T-helper 1 cell treated with Interleukin-12 subunit alpha and Interleukin-12 subunit beta and Interleukin-4 antibody, amounts not matched to agents 30 ng/mL and 1 ng/mL, for 36 hours (primary cell): Measurements from ENCODE around the gene CCL22. TPM values are rescaled to one million over a fixed set of nuclear protein-coding genes. Genes with fewer than 3 reads are reported as not detected.
"Not testable (repeated sequence)": the region's sequence is repeated elsewhere in the genome, so short reads cannot be mapped to it uniquely, and the experiment has no call there.

Experiments used
- intact Hi-C: fragments of 100-400 bp; cut with micrococcal nuclease; formaldehyde crosslinking; loops from one replicate; pipeline ENCODE4 v1.15.1; 2024
- total RNA-seq: library from RNA; stranded (reverse); gene quantifications from 2 replicates; pipeline ENCODE4 v1.2.3, GENCODE V29; 2022

The CCL22 gene
- total RNA-seq, 1 donor from 2014 or later: 0.71 TPM

DNA sequence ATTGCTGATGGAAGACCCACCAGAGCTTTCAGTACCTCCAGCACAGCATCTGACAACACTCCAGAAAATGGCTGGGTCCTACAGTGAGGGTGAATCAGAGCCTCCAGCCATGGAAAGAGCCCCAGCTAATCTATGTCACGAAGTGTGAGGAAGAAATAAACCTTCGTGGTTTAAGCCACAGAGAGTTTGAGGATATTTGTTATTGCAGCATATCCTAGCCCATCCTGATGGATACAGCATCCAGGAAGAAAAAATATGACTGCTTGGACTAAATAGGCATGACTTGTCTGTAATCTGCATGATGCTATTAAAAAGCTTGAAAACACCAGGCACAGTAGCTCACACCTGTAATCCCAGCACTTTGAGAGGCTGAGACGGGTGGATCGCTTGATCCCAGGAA is 32.7 kb downstream of the CCL22 start:
- intact Hi-C loops: no loop called here

DNA sequence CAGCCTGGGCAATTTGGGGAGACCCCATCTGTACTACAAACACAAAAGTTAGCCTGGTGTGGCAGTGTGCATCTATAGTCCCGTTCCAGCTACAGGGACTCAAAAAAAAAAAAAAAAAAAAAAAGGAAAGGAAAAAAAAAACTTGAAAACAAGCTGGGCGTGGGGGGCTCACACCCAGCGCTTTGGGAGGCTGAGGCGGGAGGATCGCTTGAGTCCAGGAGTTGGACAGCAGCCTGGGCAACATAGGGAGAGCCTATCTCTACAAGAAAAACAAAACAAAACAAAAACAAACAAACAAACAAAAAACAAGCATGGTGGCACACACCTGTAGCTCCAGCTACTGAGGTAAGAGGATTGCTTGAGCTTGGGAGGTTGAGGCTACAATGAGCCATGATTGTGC is 33.1 kb downstream of the CCL22 start:
- intact Hi-C loops: no loop called here

DNA sequence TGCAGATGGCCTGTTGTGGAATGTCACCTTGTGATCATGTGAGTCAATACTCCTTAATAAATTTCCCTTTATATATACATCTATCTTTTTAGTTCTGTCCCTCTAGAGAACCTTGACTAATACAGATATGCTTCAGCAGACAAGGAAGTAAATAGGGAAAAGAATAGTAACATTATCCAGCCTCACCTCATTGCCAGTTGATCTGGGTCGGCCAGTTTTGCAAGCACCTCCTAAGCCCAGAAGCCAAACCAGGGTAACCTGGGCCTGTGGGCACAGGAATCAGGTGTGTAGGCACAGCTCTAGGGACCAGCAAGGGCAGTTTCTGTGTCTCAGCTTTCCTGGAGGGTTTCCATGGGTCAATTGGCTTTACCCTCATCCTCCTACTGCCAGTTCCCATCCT is 34.1 kb downstream of the CCL22 start:
- intact Hi-C loops: no loop called here

DNA sequence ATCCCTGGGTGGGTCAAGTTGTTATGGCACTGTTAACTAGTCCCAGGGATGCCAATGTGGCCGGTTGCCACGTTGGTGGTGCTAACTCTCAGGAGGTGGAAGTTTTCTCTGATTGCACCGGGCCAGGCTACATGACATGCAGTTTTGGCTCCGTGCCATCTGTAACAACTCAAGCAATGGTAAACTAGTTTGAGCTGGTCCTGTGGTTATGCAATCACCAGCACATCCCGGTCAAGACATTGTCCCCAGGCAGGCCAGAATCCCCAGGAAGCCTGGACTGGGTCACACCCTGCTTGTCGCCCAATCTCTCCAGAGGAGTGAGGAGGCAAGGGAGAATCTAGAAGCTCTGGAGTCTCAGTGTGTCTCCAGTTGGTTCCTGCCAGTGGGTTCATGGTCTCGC is 35.9 kb downstream of the CCL22 start:
- intact Hi-C loops: no loop called here

DNA sequence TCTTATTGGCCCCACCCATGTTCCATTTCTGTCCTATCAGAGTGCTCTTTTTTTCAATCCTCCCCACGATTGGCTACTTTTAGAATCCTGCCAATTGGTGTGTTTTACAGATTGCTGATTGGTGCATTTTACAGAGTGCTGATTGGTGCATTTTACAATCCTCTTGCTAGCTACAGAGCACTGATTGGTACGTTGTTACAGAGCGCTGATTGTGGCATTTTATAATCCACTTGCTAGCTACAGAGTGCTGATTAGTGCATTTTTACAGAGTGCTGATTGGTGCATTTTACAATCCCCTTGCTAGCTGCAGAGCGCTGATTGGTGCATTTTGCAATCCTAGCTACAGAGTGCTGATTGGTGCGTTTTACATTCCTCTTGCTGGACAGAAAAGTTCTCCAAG is 36.4 kb downstream of the CCL22 start:
- intact Hi-C loops: no loop called here

DNA sequence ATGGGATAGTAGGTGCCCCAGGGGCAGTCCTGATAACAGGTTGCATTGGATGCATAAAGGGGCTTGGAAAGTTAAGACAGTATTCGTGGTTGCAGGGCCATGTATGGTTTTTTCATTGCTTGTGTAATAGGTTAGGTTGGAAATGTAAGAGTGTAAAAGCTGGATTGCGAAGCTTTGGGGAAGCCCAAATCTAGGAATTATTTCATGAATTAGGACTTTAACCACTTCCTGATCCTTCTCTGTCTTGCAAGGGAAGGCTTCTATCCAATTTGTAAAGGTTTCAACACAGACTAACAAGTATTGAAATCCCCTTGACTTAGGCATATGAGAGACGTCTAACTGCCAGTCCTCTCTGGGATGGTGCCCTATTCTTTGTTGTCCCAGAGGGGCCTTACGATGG is 38.2 kb downstream of the CCL22 start:
- intact Hi-C loops: no loop called here

DNA sequence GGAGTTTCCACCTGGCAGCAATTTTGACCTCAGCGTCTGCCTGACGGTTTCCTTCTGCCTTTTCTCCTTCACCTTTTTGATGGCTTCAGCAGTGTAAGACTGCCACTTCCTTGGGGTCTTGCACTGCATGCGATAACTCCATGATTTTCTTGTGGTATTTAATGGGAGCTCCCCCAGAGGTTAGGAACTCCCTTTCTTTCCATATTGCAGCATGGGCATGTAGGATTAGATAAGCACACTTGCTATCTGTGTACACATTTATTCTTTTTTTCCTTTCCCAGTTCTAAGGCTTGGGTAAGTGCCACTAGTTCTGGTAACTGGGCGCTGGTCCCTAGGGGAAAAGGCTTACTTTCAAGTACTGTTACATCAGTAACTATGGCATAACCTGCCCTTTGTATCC is 38.9 kb downstream of the CCL22 start:
- intact Hi-C loops: not testable (repeated sequence)

DNA sequence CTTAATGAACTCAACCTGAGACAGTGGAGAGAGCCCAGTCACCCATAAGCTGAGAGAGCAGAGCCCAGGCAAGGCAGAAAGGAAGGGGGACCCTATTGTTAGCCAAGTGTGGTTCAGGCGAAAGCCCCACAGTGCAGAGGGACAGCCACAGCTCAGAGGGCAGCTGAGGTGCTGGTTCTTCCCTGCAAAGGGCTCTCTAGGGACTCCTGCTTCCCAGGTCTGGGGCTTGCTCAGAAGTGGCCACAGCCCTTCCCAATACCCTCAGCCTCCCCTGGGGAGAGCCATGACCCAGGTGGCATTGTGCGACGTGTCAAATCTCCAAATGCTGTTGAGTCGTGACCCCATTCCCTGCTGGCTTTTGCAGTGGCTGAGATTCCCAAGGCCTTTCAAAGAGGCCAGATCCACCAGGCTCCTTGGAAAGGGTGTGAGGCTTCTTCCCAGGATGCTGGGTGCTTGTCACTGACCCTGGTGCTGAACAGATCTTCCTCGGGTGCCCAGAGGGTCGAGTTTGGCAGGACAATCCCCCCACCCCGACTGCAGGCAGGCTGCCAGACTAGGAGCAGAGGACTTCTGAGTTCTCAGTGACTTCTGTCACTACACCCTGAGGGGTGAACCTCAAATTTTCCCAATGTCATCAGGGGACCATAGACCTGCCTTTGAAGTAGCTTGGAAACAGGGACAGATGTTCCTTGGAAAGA is 43.5 kb downstream of the CCL22 start:
- intact Hi-C loops: no loop called here

DNA sequence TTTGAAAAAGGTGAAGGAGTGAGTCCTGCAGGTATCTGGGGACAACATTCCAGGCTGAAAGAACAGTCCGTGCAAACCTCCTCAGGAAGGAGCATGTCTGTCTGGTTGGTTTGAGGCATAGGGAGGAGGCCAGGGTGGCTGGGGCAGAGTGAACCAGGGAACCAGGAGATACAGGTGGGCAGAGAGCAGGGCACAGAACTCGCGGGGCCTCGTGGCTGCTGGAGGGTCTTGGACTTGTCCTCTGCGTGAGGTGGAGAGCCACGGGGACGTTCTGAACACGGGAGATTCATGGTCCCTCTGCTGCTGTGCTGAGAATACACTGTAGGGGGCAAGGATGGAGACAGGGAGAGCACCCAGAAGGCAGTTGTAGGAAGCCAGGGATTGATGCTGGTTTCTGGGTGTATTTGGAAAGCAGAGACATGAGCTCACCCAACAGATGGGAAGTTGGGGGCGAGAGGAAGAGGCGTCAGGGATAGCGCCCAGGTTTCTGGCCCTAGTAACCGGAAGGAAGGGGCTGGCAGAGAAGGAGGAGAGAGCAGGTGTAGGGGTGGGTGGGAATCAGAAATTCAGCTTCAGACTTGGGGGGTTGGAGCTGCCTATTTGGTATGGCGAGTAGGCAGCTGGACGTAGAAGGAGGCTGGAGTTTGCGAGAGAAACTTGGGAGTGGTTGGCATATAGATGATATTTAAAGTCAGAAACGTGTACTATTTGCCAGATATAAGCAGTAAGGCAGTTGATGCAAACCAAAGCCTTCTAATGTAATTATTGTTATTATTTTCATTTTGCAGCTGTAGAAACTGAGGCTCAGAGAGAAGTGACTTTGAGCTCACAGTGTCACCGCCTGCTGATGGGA is 45.6 kb downstream of the CCL22 start, which contains the start of gene CCL17:
CCL17 (plus strand) TSS at position 803 of the 853 bp plus-strand sequence. CDS start 9,166 bp downstream, outside the sequence.
- intact Hi-C loops: no loop called here

DNA sequence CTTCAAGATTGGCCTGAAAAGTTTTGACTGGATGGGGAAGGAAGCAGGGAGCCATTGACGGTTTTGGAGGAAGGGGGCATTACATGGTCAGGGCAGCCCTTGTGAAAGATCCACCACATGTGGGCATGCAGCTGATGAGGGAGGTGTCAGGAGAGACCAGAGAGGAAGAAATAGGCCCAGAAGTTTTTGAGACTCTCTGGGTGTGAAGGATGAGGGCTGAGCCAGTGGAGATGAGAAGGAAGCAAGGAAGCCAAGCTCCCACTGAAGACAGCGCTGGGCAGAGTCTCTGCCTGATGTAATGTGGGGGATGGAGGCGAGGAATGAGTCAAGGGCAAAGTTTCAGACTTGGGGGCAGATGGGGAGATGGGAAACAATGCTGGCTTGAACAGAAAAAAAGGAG is 46.5 kb downstream of the CCL22 start:
- intact Hi-C loops: no loop called here

DNA sequence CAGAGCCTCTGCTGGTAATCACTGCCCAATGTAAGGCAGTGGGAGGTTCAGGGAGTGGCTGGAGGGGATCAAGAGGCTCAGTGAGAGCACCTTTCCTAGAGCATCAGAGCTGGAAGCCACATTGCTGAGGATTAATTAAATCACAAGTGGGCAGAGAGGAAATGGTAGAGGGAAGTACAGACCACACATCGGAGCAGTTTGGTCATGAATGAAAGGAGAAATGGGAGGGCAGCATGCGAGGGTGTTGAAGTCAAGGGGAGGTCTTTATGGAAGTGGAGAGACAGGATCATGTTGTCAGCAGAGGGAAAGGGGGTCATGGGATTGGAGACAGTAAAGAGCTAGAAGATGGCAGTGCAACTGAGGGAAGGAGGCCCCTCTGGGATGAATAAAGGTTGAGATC is 48.3 kb downstream of the CCL22 start:
- intact Hi-C loops: no loop called here

DNA sequence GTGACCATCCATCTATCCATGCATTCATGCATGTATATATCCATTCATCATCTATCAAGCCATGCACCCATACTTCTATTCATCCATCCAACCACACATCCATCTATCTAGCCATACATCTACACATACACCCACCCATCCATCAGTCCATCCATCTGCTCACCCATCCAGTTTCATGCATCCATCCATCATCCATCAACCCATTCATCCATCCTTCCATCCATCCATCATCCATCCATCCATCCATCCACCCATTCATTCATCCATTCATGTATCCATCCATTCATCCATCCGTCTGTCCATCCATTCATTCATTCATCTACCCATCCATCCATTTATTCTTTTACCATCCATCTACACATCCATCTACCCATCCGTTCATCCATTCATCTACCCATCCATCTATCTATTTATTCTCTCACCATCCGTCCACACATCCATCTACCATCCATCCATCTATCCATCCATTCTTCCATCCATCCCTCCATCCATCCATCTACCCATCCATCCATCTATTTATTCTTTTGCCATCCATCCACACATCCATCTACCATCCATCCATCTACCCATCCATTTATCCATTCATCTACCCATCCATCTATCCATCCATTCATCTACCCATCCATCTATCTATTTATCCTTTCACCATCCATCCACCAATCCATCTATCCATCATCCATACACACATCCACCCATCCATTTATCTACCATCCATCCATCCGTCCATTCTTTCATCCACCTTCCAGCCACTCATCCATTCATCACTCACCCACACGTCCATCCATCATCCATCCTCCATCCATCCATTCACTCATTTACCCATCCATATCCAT is 49.2 kb downstream of the CCL22 start:
- intact Hi-C loops: no loop called here

DNA sequence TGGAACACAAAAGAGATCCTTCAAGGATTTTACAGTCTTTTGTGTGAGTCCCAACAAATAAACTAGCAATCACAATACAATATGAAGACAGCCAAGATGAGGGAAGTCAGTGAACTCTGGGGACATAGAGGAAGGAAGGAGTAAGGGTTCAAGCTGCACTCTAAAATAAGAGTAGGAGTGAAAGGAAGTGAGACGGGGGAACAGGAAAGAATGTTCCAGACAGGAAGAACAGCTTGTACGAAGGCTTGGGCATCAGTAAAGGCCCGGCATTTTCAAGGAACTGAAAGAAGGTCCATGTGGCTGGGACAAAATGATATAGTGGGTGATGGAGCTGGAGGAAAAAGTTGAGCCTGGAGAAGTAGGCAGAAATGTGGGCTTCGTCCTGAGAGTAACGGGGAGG is 50.5 kb downstream of the CCL22 start:
- intact Hi-C loops: no loop called here

DNA sequence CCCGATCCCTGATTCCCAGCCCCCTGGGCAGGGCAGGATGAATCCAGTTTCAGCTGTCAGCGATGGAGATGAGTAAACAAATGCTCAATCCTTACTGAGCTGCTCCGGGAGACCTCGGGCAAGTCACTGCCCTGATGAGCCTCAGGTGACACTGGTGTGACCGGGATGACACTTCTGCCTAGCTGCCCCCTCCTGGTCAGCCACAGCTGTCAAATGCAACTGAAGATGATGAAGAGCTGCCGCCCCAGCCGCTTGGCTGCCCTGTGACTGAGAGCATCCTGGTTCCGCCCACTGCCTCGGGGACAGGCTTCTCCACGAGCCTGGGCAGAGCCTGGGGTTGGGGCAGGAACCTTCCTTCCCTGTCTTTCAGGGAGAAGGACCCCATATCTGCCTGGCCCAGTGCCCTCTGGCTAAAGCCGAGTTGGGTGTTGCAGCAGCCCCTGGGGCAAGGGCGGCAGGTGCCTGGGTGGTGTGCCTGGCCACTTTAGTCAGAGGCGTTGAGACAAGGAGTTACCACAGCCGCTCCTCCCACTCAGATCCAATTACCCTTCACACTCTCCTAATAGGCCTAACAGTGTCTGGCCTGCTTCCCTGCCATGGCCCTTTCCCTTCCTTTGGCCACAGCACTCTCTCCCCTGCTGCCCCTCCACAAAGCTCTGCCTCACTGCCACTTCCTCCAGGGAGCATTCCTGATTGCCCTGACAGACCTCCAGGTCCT is 51.4 kb downstream of the CCL22 start:
- intact Hi-C loops: no loop called here

DNA sequence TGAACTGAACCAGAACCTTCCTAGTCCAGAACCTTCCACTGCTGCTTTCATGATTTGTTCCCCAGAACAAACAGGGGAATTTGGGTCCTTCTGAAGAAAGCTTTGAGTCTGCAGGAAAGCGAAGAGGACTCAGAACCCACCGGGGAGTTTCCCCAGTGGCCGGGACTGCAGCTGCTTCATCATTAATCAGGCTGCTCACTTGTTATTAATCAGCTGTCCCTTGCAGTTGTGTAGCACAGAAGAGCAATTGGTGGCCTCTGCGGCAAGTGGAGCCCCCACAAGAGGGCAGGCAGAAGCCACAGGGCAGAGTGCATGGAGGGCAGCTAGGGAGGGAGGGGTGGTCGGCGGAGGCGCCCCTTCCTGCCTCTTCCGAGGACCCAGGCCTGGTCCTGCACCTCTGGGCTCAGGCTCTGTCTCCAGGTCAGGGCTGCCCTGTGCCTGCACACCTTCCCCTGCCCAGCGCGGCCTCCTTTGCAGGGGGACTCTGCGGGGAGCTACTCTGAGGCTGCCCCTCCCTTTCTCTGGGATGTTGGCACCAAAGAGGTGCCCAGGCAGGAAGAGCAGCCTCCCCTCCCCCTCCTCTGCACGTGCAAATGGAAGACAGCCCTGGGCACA is 52.9 kb downstream of the CCL22 start:
- intact Hi-C loops: no loop called here

DNA sequence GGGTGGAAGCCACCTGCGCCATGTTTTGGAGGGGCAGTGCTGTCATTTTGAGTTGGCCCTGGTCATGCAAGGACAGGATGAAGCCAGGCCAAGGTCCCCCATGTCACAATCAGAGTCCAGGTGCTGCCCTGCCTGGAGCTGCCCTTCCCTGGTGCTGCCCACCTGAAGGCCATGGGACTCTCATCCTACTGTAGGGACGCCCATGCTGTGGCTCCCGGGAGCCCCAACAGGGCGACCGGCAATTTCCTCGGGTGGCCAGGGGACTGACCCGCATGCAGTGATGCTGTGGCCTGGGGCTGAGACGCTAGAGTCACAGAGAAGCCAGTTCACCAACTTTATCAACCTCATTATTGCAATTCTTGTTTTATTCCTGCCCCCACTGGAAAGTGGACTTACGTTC is 54.0 kb downstream of the CCL22 start:
- intact Hi-C loops: no loop called here

DNA sequence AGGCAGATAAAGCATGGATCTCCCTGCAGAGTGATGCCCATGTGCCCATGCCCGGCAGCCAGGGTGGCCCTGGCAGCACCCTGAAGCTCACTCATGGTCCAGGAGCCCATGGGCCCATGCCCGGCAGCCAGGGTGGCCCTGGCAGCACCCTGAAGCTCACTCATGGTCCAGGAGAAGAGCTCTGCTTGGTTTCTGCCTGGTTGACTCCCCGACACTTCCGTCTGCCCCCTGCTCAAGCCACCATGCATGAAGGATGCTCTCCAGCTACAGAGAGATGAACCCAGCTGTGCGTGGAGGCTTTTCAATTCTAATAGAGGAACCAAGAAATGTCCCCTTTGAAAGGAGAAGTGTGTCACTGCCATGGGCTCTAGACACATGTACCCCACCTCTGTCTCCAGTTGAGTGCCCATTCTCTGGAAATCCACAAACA is 54.7 kb downstream of the CCL22 start:
- intact Hi-C loops: no loop called here

DNA sequence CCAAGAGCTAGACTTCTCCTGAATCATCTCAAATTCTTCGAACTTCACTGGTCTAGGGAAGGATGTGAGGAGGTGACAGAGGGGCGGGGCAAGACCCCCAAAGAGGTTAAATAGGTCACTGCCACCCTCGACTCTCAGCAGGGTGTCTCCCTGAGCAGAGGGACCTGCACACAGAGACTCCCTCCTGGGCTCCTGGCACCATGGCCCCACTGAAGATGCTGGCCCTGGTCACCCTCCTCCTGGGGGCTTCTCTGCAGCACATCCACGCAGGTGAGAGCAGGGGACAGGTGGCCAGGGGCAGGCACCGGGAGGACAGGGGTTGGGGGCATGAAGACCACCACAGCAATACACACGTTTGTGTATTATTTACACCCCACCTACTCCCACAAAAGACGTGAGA is 55.1 kb downstream of the CCL22 start:
- intact Hi-C loops: no loop called here
